SKM-1 treated with dmso at 0.1 percent for 144 hours (cell line): ENCODE data around the gene FAM120A.

ENCODE experiments used
- DNase-seq: peaks from one replicate; lab custom pipeline; 2025; ENCODE audit not compliant: unreplicated experiment; lab: John Stamatoyannopoulos, UW

The FAM120A gene

DNA sequence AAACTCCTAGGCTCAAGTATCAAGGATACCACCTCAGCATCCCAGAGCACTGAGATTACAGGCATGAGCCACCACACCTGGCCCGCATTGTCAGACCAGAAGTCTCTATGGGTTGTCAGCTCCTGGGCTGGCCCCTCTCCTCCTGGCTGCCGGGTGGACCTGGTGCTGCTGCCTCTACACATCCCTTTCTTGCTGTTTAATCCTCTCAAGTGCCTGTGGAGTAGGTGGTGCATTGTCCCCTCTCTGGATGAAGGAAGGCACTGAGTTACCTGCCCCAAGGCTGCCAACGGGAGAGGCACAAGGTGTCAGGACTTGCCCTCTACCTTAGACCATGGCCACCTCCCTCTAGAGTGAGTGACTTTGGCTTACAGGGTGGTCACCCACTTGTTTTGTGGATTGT, 162.3 kb downstream of the FAM120A start:
- no peak for DNase-seq

DNA sequence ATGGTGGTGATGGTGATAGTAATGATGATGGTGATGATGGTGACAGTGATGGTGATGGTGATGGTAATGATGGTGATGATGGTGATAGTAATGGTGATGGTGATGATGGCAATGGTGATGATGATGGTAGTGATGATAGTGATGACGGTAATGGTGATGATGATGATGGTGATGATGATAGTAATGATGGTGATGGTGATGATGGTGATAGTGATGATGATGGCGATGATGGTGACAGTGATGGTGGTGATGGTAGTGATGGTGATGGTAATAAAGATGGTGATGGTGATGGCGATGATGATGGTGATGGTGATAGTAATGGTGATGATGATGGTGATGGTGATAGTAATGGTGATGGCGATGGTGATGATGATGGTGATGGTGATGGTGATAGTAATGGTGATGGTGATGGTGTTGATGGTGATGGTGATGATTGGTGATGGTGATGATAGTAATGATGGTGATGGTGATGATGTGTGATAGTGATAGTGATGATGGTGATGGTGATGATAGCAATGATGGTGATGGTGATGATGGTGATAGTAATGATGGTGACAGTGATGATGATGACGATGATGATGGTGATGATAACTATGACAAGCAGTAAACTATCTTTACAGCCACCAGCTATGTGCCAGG, 163.5 kb downstream of the FAM120A start:
- no peak for DNase-seq
